Upper lobe of right lung (tissue), 1 donor: Measurements from ENCODE around the gene RAB6B. TPM values are rescaled to one million over a fixed set of nuclear protein-coding genes. Genes with fewer than 3 reads are reported as not detected.

Experiments used
- ATAC-seq: fragments of 200-7000 bp; cut with Tn5 transposase; one replicate; pipeline ENCODE4 v1.9.1; 2020; ENCODE audit warnings: mild to moderate bottlenecking, moderate library complexity
- DNase-seq: peaks from one replicate; pipeline ENCODE4 v3.0.0-alpha.2; 2020
- H3K27ac ChIP-seq: fragments of 200-600 bp; one replicate; pipeline ENCODE4 v1.8.0; 2022
- H3K27me3 ChIP-seq: fragments of 200-600 bp; one replicate; pipeline ENCODE4 v1.8.0; 2022; ENCODE audit warnings: mild to moderate bottlenecking
- H3K36me3 ChIP-seq: fragments of 200-600 bp; one replicate; pipeline ENCODE4 v1.8.0; 2022
- H3K4me1 ChIP-seq: fragments of 200-600 bp; one replicate; pipeline ENCODE4 v1.8.0; 2022
- H3K4me3 ChIP-seq: fragments of 200-600 bp; one replicate; pipeline ENCODE4 v1.8.0; 2022; ENCODE audit warnings: mild to moderate bottlenecking
- H3K9me3 ChIP-seq: fragments of 200-600 bp; one replicate; pipeline ENCODE4 v1.8.0; 2022
- CTCF ChIP-seq: fragments of 200-600 bp; IDR thresholded peaks from one replicate; pipeline ENCODE4 v1.8.0; 2022; ENCODE audit warnings: antibody characterized with exemption
- intact Hi-C: fragments of 100-400 bp; cut with DNase I; formaldehyde crosslinking; loops from one replicate; pipeline ENCODE4 v1.11.0; 2022
- total RNA-seq: library from RNA; stranded (reverse); fragmentation: NEBNext Ultra II Directional; extraction: Animal tissue kit (Norgen Biotek cat#: 25700); gene quantifications from one replicate; pipeline ENCODE4 v1.2.1, GENCODE V29; 2021
- donor health status: DM: no; HTN: yes; CAD: no; lungs with severe emphysema.

The RAB6B gene
- total RNA-seq, 1 donor from 2014 or later: 7.4 TPM

GRCh38 chr3:133828576-133829309 lies 66.9 kb downstream of the RAB6B start:
- Histone ChIP-seq H3K36me3 (peaks cover 7% of the 10 kb centered on the region), H3K4me1 (no peaks in the 10 kb centered on the region), H3K9me3 (no peaks in the 10 kb centered on the region), H3K27ac (no peak overlapping the region), H3K4me3 (no peak overlapping the region), H3K27me3 (no peaks in the 10 kb centered on the region)
- TF ChIP-seq CTCF: no peak
- intact Hi-C loops: no loop called here
- DNase-seq: no peak
- no peak for ATAC-seq

GRCh38 chr3:133827684-133828083 lies 68.0 kb downstream of the RAB6B start:
- no peak for DNase-seq
- Histone ChIP-seq H3K4me1 (no peaks in the 10 kb centered on the region), H3K9me3 (no peaks in the 10 kb centered on the region), H3K27ac (no peak overlapping the region), H3K27me3 (no peaks in the 10 kb centered on the region), H3K4me3 (no peak overlapping the region), H3K36me3 (peaks cover 12% of the 10 kb centered on the region)
- ATAC-seq: no peak
- intact Hi-C loops: no loop called here
- TF ChIP-seq CTCF: no peak

- no peak overlapping the region for H3K4me3 ChIP-seq
- H3K27me3 ChIP-seq: no peaks in the 10 kb centered on the region
- intact Hi-C loops: no loop called here
- TF ChIP-seq CTCF: no peak
- no peaks in the 10 kb centered on the region for H3K4me1 ChIP-seq
- no peak overlapping the region for H3K27ac ChIP-seq
- DNase-seq (no peak), ATAC-seq (no peak)
- peaks cover 18% of the 10 kb centered on the region for H3K36me3 ChIP-seq
- H3K9me3 ChIP-seq: no peaks in the 10 kb centered on the region
Measured at GRCh38 chr3:133827136-133827535, 68.5 kb downstream of the RAB6B start.

- Histone ChIP-seq H3K4me1 (no peaks in the 10 kb centered on the region), H3K27ac (no peak overlapping the region), H3K9me3 (no peaks in the 10 kb centered on the region), H3K27me3 (no peaks in the 10 kb centered on the region), H3K4me3 (no peak overlapping the region), H3K36me3 (peaks cover 28% of the 10 kb centered on the region)
- ATAC-seq (no peak), DNase-seq (no peak)
- TF ChIP-seq CTCF: no peak
- intact Hi-C loops: no loop called here
Measured at GRCh38 chr3:133825969-133826727, 69.5 kb downstream of the RAB6B start.

- intact Hi-C loops: no loop called here
- Histone ChIP-seq H3K36me3 (peaks cover 39% of the 10 kb centered on the region), H3K4me1 (no peaks in the 10 kb centered on the region), H3K4me3 (no peak overlapping the region), H3K27ac (no peak overlapping the region), H3K27me3 (no peaks in the 10 kb centered on the region), H3K9me3 (no peaks in the 10 kb centered on the region)
- DNase-seq (no peak), ATAC-seq (no peak)
- no peak for TF ChIP-seq CTCF
Measured at GRCh38 chr3:133824961-133825485, 70.7 kb downstream of the RAB6B start.
